ENCODE measurements around the gene ANK3. TPM values are rescaled to one million over a fixed set of nuclear protein-coding genes. Genes with fewer than 3 reads are reported as not detected.
A peak's percentile ranks its signal among the peaks of the same experiment; 100 is the strongest.

ANK3 gene
- total and polyA plus RNA-seq, 8 donors: 3.3 to 28.5 (median 17.3) TPM

GRCh38 chr10:60288256-60288655, 101.4 kb downstream of the ANK3 start:
- peaks cover 3 to 5% (median 4%) of the 10 kb centered on the region in 3 donors for H3K4me1 ChIP-seq
- intact Hi-C loops (cut with DNase I): no loop called here
- no peak for FAIRE-seq
- no peak overlapping the region for H3K27ac ChIP-seq
- no peak for TF ChIP-seq CTCF (IDR thresholded peaks at IDR 0.05)
- WGBS, 2 donors: 79 to 95% methylated on average over 3 of the region's 3 CpGs
- H3K27me3 ChIP-seq: no peaks in the 10 kb centered on the region
- no peak overlapping the region for H3K4me3 ChIP-seq
- H3K36me3 ChIP-seq: no peaks in the 10 kb centered on the region
- ATAC-seq: no peak
- no peaks in the 10 kb centered on the region for H3K9me3 ChIP-seq
- no peak for DNase-seq

- no peak overlapping the region for H3K4me3 ChIP-seq
- no peak for FAIRE-seq
- no peak overlapping the region for H3K27ac ChIP-seq
- intact Hi-C loops (cut with DNase I): no loop called here
- H3K36me3 ChIP-seq: no peaks in the 10 kb centered on the region
- 29 to 42% methylated on average over 1 of the region's 1 CpG for WGBS, 2 donors
- no peaks in the 10 kb centered on the region for H3K27me3 ChIP-seq
- no peak for ATAC-seq
- DNase-seq: no peak
- H3K9me3 ChIP-seq: no peaks in the 10 kb centered on the region
- peaks cover 6 to 20% (median 12%) of the 10 kb centered on the region in 3 donors for H3K4me1 ChIP-seq
- no peak for TF ChIP-seq CTCF (IDR thresholded peaks at IDR 0.05)
These were observed 103.1 kb downstream of the ANK3 start for GRCh38 chr10:60286559-60286958.

GRCh38 chr10:60283397-60283796, 106.3 kb downstream of the ANK3 start:
- H3K27ac ChIP-seq: peak overlapping the region in 2 of 4 donors; percentile 69 to 70
- no peaks in the 10 kb centered on the region for H3K9me3 ChIP-seq
- H3K4me3 ChIP-seq: no peak overlapping the region
- intact Hi-C loops (cut with DNase I): no loop called here
- no peaks in the 10 kb centered on the region for H3K36me3 ChIP-seq
- no peak for DNase-seq
- TF ChIP-seq CTCF (IDR thresholded peaks at IDR 0.05): no peak
- no peak for FAIRE-seq
- no peaks in the 10 kb centered on the region for H3K27me3 ChIP-seq
- H3K4me1 ChIP-seq: peaks cover 6 to 20% (median 12%) of the 10 kb centered on the region in 3 donors
- 62 to 70% methylated on average over 2 of the region's 2 CpGs for WGBS, 2 donors
- ATAC-seq: peak in 3 of 4 donors; percentile 9 to 24 (median 20)

- Histone ChIP-seq H3K4me3 (no peak overlapping the region), H3K9me3 (no peaks in the 10 kb centered on the region), H3K4me1 (peaks cover 6 to 20% (median 12%) of the 10 kb centered on the region in 3 donors), H3K27me3 (no peaks in the 10 kb centered on the region), H3K36me3 (no peaks in the 10 kb centered on the region), H3K27ac (peak overlapping the region in 2 of 4 donors; percentile 69 to 70)
- 38 to 49% methylated on average over 5 of the region's 5 CpGs for WGBS, 2 donors
- no peak for TF ChIP-seq CTCF (IDR thresholded peaks at IDR 0.05)
- DNase-seq: peak in 3 of 6 donors; percentile 19 to 47 (median 26)
- intact Hi-C loops (cut with DNase I): no loop called here
- ATAC-seq: peak; percentile 91 to 97 (median 96)
- FAIRE-seq: no peak
These were observed 106.8 kb downstream of the ANK3 start for GRCh38 chr10:60282771-60283353.

GRCh38 chr10:60281792-60282353, 107.8 kb downstream of the ANK3 start:
- peaks cover 6 to 20% (median 12%) of the 10 kb centered on the region in 3 donors for H3K4me1 ChIP-seq
- no peaks in the 10 kb centered on the region for H3K9me3 ChIP-seq
- no peak for TF ChIP-seq CTCF (IDR thresholded peaks at IDR 0.05)
- FAIRE-seq (no peak), ATAC-seq (no peak), DNase-seq (no peak)
- H3K27me3 ChIP-seq: no peaks in the 10 kb centered on the region
- H3K4me3 ChIP-seq: no peak overlapping the region
- peak overlapping the region in 1 of 4 donors; percentile 69 for H3K27ac ChIP-seq
- no peaks in the 10 kb centered on the region for H3K36me3 ChIP-seq
- WGBS, 2 donors: 77 to 89% methylated on average over 6 of the region's 6 CpGs
- intact Hi-C loops (cut with DNase I): no loop called here

Data from pancreas (tissue), 10 donors.